K562 (cell line): ENCODE measurements around the gene KNL1. TPM values are rescaled to one million over a fixed set of nuclear protein-coding genes. Genes with fewer than 3 reads are reported as not detected.

Source experiments
- BACH1 ChIP-seq: fragments of 200-800 bp; sonication (Bioruptor generic); IDR thresholded peaks from 2 replicates; pipeline ENCODE4 v1.6.1; 2016; ENCODE audit warnings: missing genetic modification characterization, missing compliant biosample characterization
- BMI1 ChIP-seq: fragments of 150-350 bp; IDR thresholded peaks from 2 replicates; pipeline ENCODE4 v1.6.1; 2014; ENCODE audit warnings: low read length
- HMG20A ChIP-seq: fragments of 450-650 bp; formaldehyde crosslinking; conservative IDR thresholded peaks from 2 replicates; pipeline ENCODE4 v1.4.0; 2020; ENCODE audit warnings: mild to moderate bottlenecking, mixed read lengths
- HNRNPK ChIP-seq: fragments of 200-400 bp; formaldehyde crosslinking; IDR thresholded peaks from one replicate; pipeline ENCODE4 v1.6.1; 2018; ENCODE audit warnings: mild to moderate bottlenecking, low read depth, low read length; ENCODE audit not compliant: poor library complexity, severe bottlenecking
- MTA1 ChIP-seq: fragments of 450-650 bp; IDR thresholded peaks from 2 replicates; pipeline ENCODE4 v1.6.1; 2017; ENCODE audit warnings: borderline replicate concordance
- NBN ChIP-seq: fragments of 450-650 bp; IDR thresholded peaks from 2 replicates; pipeline ENCODE4 v1.6.1; 2016; ENCODE audit warnings: low read depth, mild to moderate bottlenecking
- NR2C2 ChIP-seq, 2 experiments: fragments of 200-800 bp in 1 of 2; sonication (Bioruptor generic) in 1 of 2; sonication (generic) in 1 of 2; formaldehyde crosslinking in 1 of 2; IDR thresholded peaks; 2 replicates each; pipeline versions ENCODE4 v1.6.1 to v1.8.0; 2016 to 2022; ENCODE audit warnings: mild to moderate bottlenecking in 1 of 2, missing compliant biosample characterization in 1 of 2, missing genetic modification characterization in 1 of 2, missing genetic modification reagents in 1 of 2
- TAF15 ChIP-seq: fragments of 200-400 bp; formaldehyde crosslinking; IDR thresholded peaks from 2 replicates; pipeline ENCODE4 v1.6.1; 2017; ENCODE audit warnings: mild to moderate bottlenecking, low read depth, low read length, moderate library complexity
- TCF7 ChIP-seq: sonication (generic); IDR thresholded peaks from 2 replicates; pipeline ENCODE4 v1.6.1; 2016; ENCODE audit warnings: antibody characterized with exemption, borderline replicate concordance
- THRAP3 ChIP-seq: fragments of 450-650 bp; IDR thresholded peaks from 2 replicates; pipeline ENCODE4 v1.6.1; 2016; ENCODE audit warnings: mild to moderate bottlenecking, inconsistent platforms, borderline replicate concordance
- ZEB2 ChIP-seq: fragments of 450-650 bp; IDR thresholded peaks from 2 replicates; pipeline ENCODE4 v1.6.1; 2016
- ZNF24 ChIP-seq: fragments of 450-650 bp; IDR thresholded peaks from 2 replicates; pipeline ENCODE4 v1.6.1; 2016
- ZNF282 ChIP-seq: sonication (generic); formaldehyde crosslinking; IDR thresholded peaks from 2 replicates; pipeline ENCODE4 v1.8.1; 2023; ENCODE audit warnings: missing genetic modification reagents
- ZNF431 ChIP-seq: sonication (generic); formaldehyde crosslinking; IDR thresholded peaks from 2 replicates; pipeline ENCODE4 v1.8.0; 2022; ENCODE audit warnings: mild to moderate bottlenecking, missing genetic modification reagents
- ZNF551 ChIP-seq: fragments of 250-450 bp; sonication (Bioruptor Pico); IDR thresholded peaks from 2 replicates; pipeline ENCODE4 v1.5.0; 2021; ENCODE audit warnings: mild to moderate bottlenecking, moderate library complexity
- ZNF655 ChIP-seq: fragments of 250-450 bp; sonication (Bioruptor Pico); IDR thresholded peaks from 2 replicates; pipeline ENCODE4 v1.5.0; 2021
- ZNF740 ChIP-seq, 3 experiments: fragments of 200-800 bp in 1 of 3; sonication (Bioruptor generic) in 1 of 3; sonication (generic) in 1 of 3; formaldehyde crosslinking in 1 of 3; IDR thresholded peaks; 2 replicates each; pipeline versions ENCODE4 v1.6.1 to v1.8.0; 2016 to 2022; ENCODE audit warnings: mild to moderate bottlenecking in 2 of 3, missing compliant biosample characterization in 2 of 3, missing genetic modification characterization in 2 of 3, missing genetic modification reagents in 1 of 3
- polyA plus RNA-seq, 8 experiments: library from polyadenylated mRNA; depleted of rRNA in 4 of 8; stranded (reverse) in 5 of 8; unstranded in 3 of 8; fragments of >200 nt; fragmentation: Nextera tagmentation in 2 of 8; fragmentation: Illumina TruSeq in 1 of 8; extraction: Ambion mirVana in 2 of 8; extraction: Trizol in 1 of 8; gene quantifications; 2 replicates each; pipeline versions ENCODE4 v1.2.1 to v1.2.3, GENCODE V29; 2011 to 2014; ENCODE audit warnings: inconsistent platforms in 1 of 8, missing spikeins in 1 of 8
- total RNA-seq, 7 experiments: library from RNA; depleted of rRNA in 6 of 7; stranded (reverse); fragments of >200 nt in 6 of 7; fragmentation: Illumina TruSeq in 2 of 7; extraction: Trizol in 2 of 7; gene quantifications; 2 replicates each; pipeline versions ENCODE4 v1.2.1 to v1.2.3, GENCODE V29; 2011 to 2021; ENCODE audit warnings: low replicate concordance in 1 of 7
- TF ChIP-seq, protein P1 (sequence below), 3 experiments: fragments of 200-800 bp in 1 of 3; fragments of 250-450 bp in 1 of 3; fragments of 450-650 bp in 1 of 3; sonication (Bioruptor Pico) in 1 of 3; sonication (Bioruptor generic) in 1 of 3; formaldehyde crosslinking in 1 of 3; IDR thresholded peaks; 2 replicates each; pipeline versions ENCODE4 v1.6.1 to v1.8.0; 2016 to 2022; ENCODE audit warnings: mild to moderate bottlenecking in 2 of 3, missing genetic modification characterization in 2 of 3, missing compliant biosample characterization in 1 of 3, moderate library complexity in 1 of 3
- TF ChIP-seq, protein P2 (sequence below): fragments of 200-800 bp; sonication (Bioruptor generic); IDR thresholded peaks from 2 replicates; pipeline ENCODE4 v1.6.1; 2017; ENCODE audit warnings: missing genetic modification characterization, missing compliant biosample characterization

Gene KNL1
- total and polyA plus RNA-seq, 9 of the 15 experiments (the other 6 are each of a cell fraction or from before 2014, with no cell fraction given): 14.5 to 65.4 (median 34.6) TPM

GRCh38 chr15:40564591-40565332 is 29.3 kb upstream of the KNL1 start, which contains the start of gene CCDC32 (continued):
- TF ChIP-seq ZNF551 (CRISPR knock-in tag): no peak
- TF ChIP-seq BACH1 (tag): no peak
- no peak for TF ChIP-seq ZNF655
- TF ChIP-seq MTA1: no peak
- no peak for TF ChIP-seq NR2C2 (CRISPR knock-in tag; IDR thresholded peaks at IDR 0.05)
- peak; percentile 47; the same call in 1 of the 2 replicates for TF ChIP-seq NR2C2 (tag; IDR thresholded peaks at IDR 0.05)
- no peak for TF ChIP-seq ZEB2
- TF ChIP-seq HNRNPK: no peak
- TF ChIP-seq TAF15: no peak
- no peak for TF ChIP-seq THRAP3
- no peak for TF ChIP-seq ZNF740 (CRISPR knock-in tag; IDR thresholded peaks at IDR 0.05)
- TF ChIP-seq ZNF740 (tag; IDR thresholded peaks at IDR 0.05): no peak
- no peak for TF ChIP-seq HMG20A (CRISPR knock-in tag)
- TF ChIP-seq NBN: 0 out of 2 replicates have a peak, but pooled peaks have one; percentile 17
- no peak for TF ChIP-seq ZNF282
- TF ChIP-seq TCF7: no peak
- TF ChIP-seq ZNF431 (CRISPR knock-in tag): no peak
- TF ChIP-seq, protein P1, sequence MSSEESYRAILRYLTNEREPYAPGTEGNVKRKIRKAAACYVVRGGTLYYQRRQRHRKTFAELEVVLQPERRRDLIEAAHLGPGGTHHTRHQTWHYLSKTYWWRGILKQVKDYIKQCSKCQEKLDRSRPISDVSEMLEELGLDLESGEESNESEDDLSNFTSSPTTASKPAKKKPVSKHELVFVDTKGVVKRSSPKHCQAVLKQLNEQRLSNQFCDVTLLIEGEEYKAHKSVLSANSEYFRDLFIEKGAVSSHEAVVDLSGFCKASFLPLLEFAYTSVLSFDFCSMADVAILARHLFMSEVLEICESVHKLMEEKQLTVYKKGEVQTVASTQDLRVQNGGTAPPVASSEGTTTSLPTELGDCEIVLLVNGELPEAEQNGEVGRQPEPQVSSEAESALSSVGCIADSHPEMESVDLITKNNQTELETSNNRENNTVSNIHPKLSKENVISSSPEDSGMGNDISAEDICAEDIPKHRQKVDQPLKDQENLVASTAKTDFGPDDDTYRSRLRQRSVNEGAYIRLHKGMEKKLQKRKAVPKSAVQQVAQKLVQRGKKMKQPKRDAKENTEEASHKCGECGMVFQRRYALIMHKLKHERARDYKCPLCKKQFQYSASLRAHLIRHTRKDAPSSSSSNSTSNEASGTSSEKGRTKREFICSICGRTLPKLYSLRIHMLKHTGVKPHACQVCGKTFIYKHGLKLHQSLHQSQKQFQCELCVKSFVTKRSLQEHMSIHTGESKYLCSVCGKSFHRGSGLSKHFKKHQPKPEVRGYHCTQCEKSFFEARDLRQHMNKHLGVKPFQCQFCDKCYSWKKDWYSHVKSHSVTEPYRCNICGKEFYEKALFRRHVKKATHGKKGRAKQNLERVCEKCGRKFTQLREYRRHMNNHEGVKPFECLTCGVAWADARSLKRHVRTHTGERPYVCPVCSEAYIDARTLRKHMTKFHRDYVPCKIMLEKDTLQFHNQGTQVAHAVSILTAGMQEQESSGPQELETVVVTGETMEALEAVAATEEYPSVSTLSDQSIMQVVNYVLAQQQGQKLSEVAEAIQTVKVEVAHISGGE (CRISPR knock-in tag; IDR thresholded peaks at IDR 0.05): no peak
- TF ChIP-seq ZNF24: no peak; the same call in 1 of the 2 replicates
- TF ChIP-seq BMI1: no peak
- TF ChIP-seq, protein P2, sequence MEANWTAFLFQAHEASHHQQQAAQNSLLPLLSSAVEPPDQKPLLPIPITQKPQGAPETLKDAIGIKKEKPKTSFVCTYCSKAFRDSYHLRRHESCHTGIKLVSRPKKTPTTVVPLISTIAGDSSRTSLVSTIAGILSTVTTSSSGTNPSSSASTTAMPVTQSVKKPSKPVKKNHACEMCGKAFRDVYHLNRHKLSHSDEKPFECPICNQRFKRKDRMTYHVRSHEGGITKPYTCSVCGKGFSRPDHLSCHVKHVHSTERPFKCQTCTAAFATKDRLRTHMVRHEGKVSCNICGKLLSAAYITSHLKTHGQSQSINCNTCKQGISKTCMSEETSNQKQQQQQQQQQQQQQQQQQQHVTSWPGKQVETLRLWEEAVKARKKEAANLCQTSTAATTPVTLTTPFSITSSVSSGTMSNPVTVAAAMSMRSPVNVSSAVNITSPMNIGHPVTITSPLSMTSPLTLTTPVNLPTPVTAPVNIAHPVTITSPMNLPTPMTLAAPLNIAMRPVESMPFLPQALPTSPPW: peak; percentile 69; the same call in 1 of the 2 replicates
